Measurements from ENCODE around the gene EPHB2.

GRCh38 chr1:22855668-22856606 is 145.3 kb downstream of the EPHB2 start:
- TF ChIP-seq CTCF (IDR thresholded peaks at IDR 0.05) = no peak
- no peak for TF ChIP-seq POLR2A (IDR thresholded peaks at IDR 0.05)
